GM12878 (cell line): ENCODE measurements around the gene UST. TPM values are rescaled to one million over a fixed set of nuclear protein-coding genes. Genes with fewer than 3 reads are reported as not detected.

Source experiments
- ATAC-seq: fragments of 200-7000 bp; cut with Tn5 transposase; 3 replicates; pipeline ENCODE4 v1.9.1; 2020; ENCODE audit warnings: mild to moderate bottlenecking, moderate library complexity
- BruUV-seq: library from RNA; stranded (reverse); fragments of 400-500 nt; replicated peaks from 2 replicates; lab custom pipeline; 2021; lab: Mats Ljungman, UMichigan
- CTCF ChIA-PET: fragments of 300-600 bp; sonication (Branson Sonifier 250); formaldehyde crosslinking; extraction: SDS; loops from one replicate; lab custom pipeline; 2021; ENCODE audit warnings: inconsistent platforms; lab: Yijun Ruan, JAX
- POLR2A ChIA-PET: fragments of 350-600 bp; formaldehyde crosslinking; extraction: SDS; loops from one replicate; lab custom pipeline; 2021; ENCODE audit warnings: inconsistent platforms; lab: Charles Lee
- RAD21 ChIA-PET: fragments of 300-600 bp; sonication (Branson Sonifier 250); formaldehyde crosslinking; loops from one replicate; lab custom pipeline; 2023; ENCODE audit warnings: antibody characterized with exemption; ENCODE audit not compliant: unreplicated experiment; lab: Charles Lee
- SMC1A ChIA-PET: fragments of 300-600 bp; sonication (Branson Sonifier 250); formaldehyde crosslinking; loops from one replicate; lab custom pipeline; 2023; ENCODE audit not compliant: unreplicated experiment, uncharacterized antibody; lab: Charles Lee
- DNase-seq: peaks from one replicate; pipeline ENCODE4 v3.0.0-alpha.2; 2011; ENCODE audit warnings: low read depth, low spot score
- FAIRE-seq: peaks from 3 replicates; lab custom pipeline; 2011; peaks lifted over from hg19 to GRCh38; lab: Jason Lieb, UNC
- H2AFZ ChIP-seq: 2 replicates; pipeline ENCODE4 v1.6.0; 2011; ENCODE audit warnings: low read depth, low read length, control low read depth; ENCODE audit not compliant: control insufficient read depth
- H3K27ac ChIP-seq: 2 replicates; pipeline ENCODE4 v1.5.1; 2011; ENCODE audit warnings: control low read depth; ENCODE audit not compliant: control insufficient read depth, insufficient read depth
- H3K27me3 ChIP-seq, 2 experiments: replicated peaks in 1 of 2; 2 replicates each; pipeline versions ENCODE4 v1.6.0 to v1.6.1; 2011; ENCODE audit warnings: low read length in 1 of 2; ENCODE audit not compliant: control insufficient read depth in 2 of 2, insufficient read depth in 2 of 2
- H3K36me3 ChIP-seq, 2 experiments: 2 replicates each; pipeline ENCODE4 v1.5.1; 2011; ENCODE audit warnings: low read length in 1 of 2; ENCODE audit not compliant: control insufficient read depth in 2 of 2, insufficient read depth in 2 of 2
- H3K4me1 ChIP-seq: 2 replicates; pipeline ENCODE4 v1.6.1; 2011; ENCODE audit warnings: mild to moderate bottlenecking, low read length, moderate library complexity, mixed read lengths; ENCODE audit not compliant: control insufficient read depth, insufficient read depth
- H3K4me2 ChIP-seq: 2 replicates; pipeline ENCODE4 v1.6.0; 2011; ENCODE audit warnings: control low read depth; ENCODE audit not compliant: control insufficient read depth, insufficient read depth
- H3K4me3 ChIP-seq: fragments of 200-600 bp; sonication (generic); 2 replicates; pipeline ENCODE4 v1.5.1; 2016
- H3K79me2 ChIP-seq: 2 replicates; pipeline ENCODE4 v1.6.0; 2011; ENCODE audit warnings: low read length; ENCODE audit not compliant: control insufficient read depth, insufficient read depth
- H3K9ac ChIP-seq: 2 replicates; pipeline ENCODE4 v1.8.0; 2011; ENCODE audit warnings: low read length, control low read depth, mixed read lengths; ENCODE audit not compliant: control insufficient read depth, insufficient read depth
- H3K9me3 ChIP-seq: replicated peaks from 3 replicates; pipeline ENCODE4 v1.5.1; 2011; ENCODE audit warnings: mild to moderate bottlenecking, low read length; ENCODE audit not compliant: control insufficient read depth, insufficient read depth
- H4K20me1 ChIP-seq: 2 replicates; pipeline ENCODE4 v1.6.0; 2011; ENCODE audit not compliant: control insufficient read depth, insufficient read depth
- BMI1 ChIP-seq: fragments of 450-650 bp; IDR thresholded peaks from 2 replicates; pipeline ENCODE4 v1.6.1; 2016; ENCODE audit warnings: mild to moderate bottlenecking, moderate library complexity, borderline replicate concordance
- CUX1 ChIP-seq: IDR thresholded peaks from 2 replicates; pipeline ENCODE4 v1.6.1; 2012; ENCODE audit warnings: improper control_type of control experiment, low read depth, low read length; ENCODE audit not compliant: insufficient replicate concordance
- IRF4 ChIP-seq: IDR thresholded peaks from 2 replicates; pipeline ENCODE4 v1.6.1; 2011; ENCODE audit warnings: low read depth, low read length
- SMC3 ChIP-seq: IDR thresholded peaks from 2 replicates; pipeline ENCODE4 v1.6.1; 2011; ENCODE audit warnings: low read length, improper control_type of control experiment, borderline replicate concordance
- WRNIP1 ChIP-seq: IDR thresholded peaks from 2 replicates; pipeline ENCODE4 v1.6.1; 2011; ENCODE audit warnings: low read depth, low read length, improper control_type of control experiment, borderline replicate concordance
- WGBS: methylation state at CpG from one replicate; pipeline ENCODE4 v1.1.6; 2016; ENCODE audit warnings: low lambda C conversion rate; ENCODE audit not compliant: insufficient replicate concordance, insufficient coverage; ENCODE audit errors: missing lambda C conversion rate; 5-methylcytosine and 5-hydroxymethylcytosine counted together
- in situ Hi-C: fragments of 300-500 bp; cut with MboI; formaldehyde crosslinking; loops from 9 replicates; pipeline ENCODE4 v1.14.3; 2018; ENCODE audit warnings: mixed read lengths
- intact Hi-C: fragments of 100-400 bp; cut with micrococcal nuclease; formaldehyde crosslinking; loops from one replicate; pipeline ENCODE4 v1.14.2; 2022; ENCODE audit not compliant: unreplicated experiment
- polyA plus RNA-seq, 11 experiments: library from polyadenylated mRNA; depleted of rRNA in 4 of 11; unstranded in 6 of 11; stranded (reverse) in 5 of 11; fragments of >200 nt; fragmentation: Nextera tagmentation in 4 of 11; fragmentation: Illumina TruSeq in 1 of 11; extraction: Ambion mirVana in 4 of 11; extraction: Trizol in 1 of 11; gene quantifications; 1 replicate in 1 of 11; 2 replicates in 10 of 11; pipeline versions ENCODE4 v1.2.1 to v1.2.3, GENCODE V29; 2011 to 2016; ENCODE audit warnings: inconsistent platforms in 2 of 11, missing spikeins in 2 of 11, low read depth in 1 of 11
- total RNA-seq, 4 experiments: library from RNA; depleted of rRNA in 3 of 4; stranded (reverse); fragments of >200 nt in 3 of 4; fragmentation: Illumina TruSeq in 1 of 4; extraction: Trizol in 1 of 4; gene quantifications; 2 replicates each; pipeline versions ENCODE4 v1.2.1 to v1.2.3, GENCODE V29; 2013 to 2021

UST gene
- total and polyA plus RNA-seq, 10 of the 15 experiments (the other 5 are each of a cell fraction or from before 2014, with no cell fraction given), result 0.74 to 43.3 (median 2.2) TPM

GRCh38 chr6:148776321-148777308 lies 29.8 kb downstream of the UST start:
- Histone ChIP-seq H2AFZ (no peak overlapping the region), H3K4me1 (peaks cover 5% of the 10 kb centered on the region), H3K9ac (no peak overlapping the region), H4K20me1 (no peaks in the 10 kb centered on the region; the same call in 1 of the 2 replicates), H3K4me2 (no peak overlapping the region), H3K79me2 (no peaks in the 10 kb centered on the region), H3K9me3 (no peaks in the 10 kb centered on the region), H3K36me3 (no peaks in the 10 kb centered on the region; a peak in 1 of 4 replicates), H3K4me3 (no peak overlapping the region), H3K27ac (no peak overlapping the region), H3K27me3 (0 out of 4 replicates have a peak, but pooled peaks cover 0 to 1% of the 10 kb centered on the region in 2 experiments)
- FAIRE-seq, result no peak
- no peak for ATAC-seq
- WGBS, result 65% methylated on average over 15 of the region's 15 CpGs
- BruUV-seq, result no TSS peak
- SMC1A ChIA-PET, result interaction anchor here (0.8 to 2.6 kb wide), 6 partner anchors 9 to 150 kb away, joined by 3 to 9 read pairs (median 4); no protein-coding TSS in a partner anchor
- in situ Hi-C loops, result no loop called here
- intact Hi-C loops, result no loop called here
- no peak for TF ChIP-seq BMI1
- TF ChIP-seq WRNIP1, result no peak
- POLR2A ChIA-PET, result interaction anchor here (1.3 kb wide), 1 partner anchor 14 kb away, joined by 3 read pairs; no protein-coding TSS in a partner anchor
- CTCF ChIA-PET, result interaction anchor here (0.9 kb wide), 1 partner anchor 74 kb away, joined by 4 read pairs; no protein-coding TSS in a partner anchor
- RAD21 ChIA-PET, result interaction anchor here (1.1 to 1.6 kb wide), 4 partner anchors 16 to 199 kb away, joined by 3 to 5 read pairs (median 3); no protein-coding TSS in a partner anchor
- no peak for DNase-seq

GRCh38 chr6:148779142-148779562 lies 32.3 kb downstream of the UST start:
- no peaks in the 10 kb centered on the region; a peak in 1 of 4 replicates for H3K36me3 ChIP-seq
- H3K4me3 ChIP-seq, result no peak overlapping the region
- in situ Hi-C loops (no loop called here), intact Hi-C loops (no loop called here)
- H3K9me3 ChIP-seq, result no peaks in the 10 kb centered on the region
- BruUV-seq, result no TSS peak
- 53% methylated on average over 6 of the region's 6 CpGs for WGBS
- H3K9ac ChIP-seq, result no peak overlapping the region
- FAIRE-seq, result no peak
- RAD21 ChIA-PET, result interaction anchor here (1.2 kb wide), 1 partner anchor 201 kb away, joined by 4 read pairs; no protein-coding TSS in a partner anchor
- SMC1A ChIA-PET, result interaction anchor here (1.0 to 2.9 kb wide), 2 partner anchors 19 to 56 kb away, joined by 3 to 56 read pairs; no protein-coding TSS in a partner anchor
- no peaks in the 10 kb centered on the region for H3K79me2 ChIP-seq
- POLR2A ChIA-PET, result no interaction called here
- no peak overlapping the region for H3K4me2 ChIP-seq
- CTCF ChIA-PET, result interaction anchor here (0.7 kb wide), 1 partner anchor 32 kb away, joined by 3 read pairs; no protein-coding TSS in a partner anchor
- TF ChIP-seq CUX1 (no peak), SMC3 (no peak), IRF4 (no peak)
- no peak for ATAC-seq
- H3K27ac ChIP-seq, result no peak overlapping the region
- 0 out of 4 replicates have a peak, but pooled peaks cover 0 to 1% of the 10 kb centered on the region in 2 experiments for H3K27me3 ChIP-seq
- DNase-seq, result no peak
- H3K4me1 ChIP-seq, result peaks cover 8% of the 10 kb centered on the region
- H4K20me1 ChIP-seq, result no peaks in the 10 kb centered on the region; the same call in 1 of the 2 replicates
- H2AFZ ChIP-seq, result no peak overlapping the region
